ENCODE measurements around the gene ADARB2.

The ADARB2 gene

GRCh38 chr10:1401071-1401965, 336.0 kb downstream of the ADARB2 start:
- DNase-seq: peak; percentile 29

- peak; percentile 28 for DNase-seq
These were observed 336.9 kb downstream of the ADARB2 start for GRCh38 chr10:1400101-1401070.

- DNase-seq: no peak
These were observed 337.8 kb downstream of the ADARB2 start for GRCh38 chr10:1399431-1400100.

DNA sequence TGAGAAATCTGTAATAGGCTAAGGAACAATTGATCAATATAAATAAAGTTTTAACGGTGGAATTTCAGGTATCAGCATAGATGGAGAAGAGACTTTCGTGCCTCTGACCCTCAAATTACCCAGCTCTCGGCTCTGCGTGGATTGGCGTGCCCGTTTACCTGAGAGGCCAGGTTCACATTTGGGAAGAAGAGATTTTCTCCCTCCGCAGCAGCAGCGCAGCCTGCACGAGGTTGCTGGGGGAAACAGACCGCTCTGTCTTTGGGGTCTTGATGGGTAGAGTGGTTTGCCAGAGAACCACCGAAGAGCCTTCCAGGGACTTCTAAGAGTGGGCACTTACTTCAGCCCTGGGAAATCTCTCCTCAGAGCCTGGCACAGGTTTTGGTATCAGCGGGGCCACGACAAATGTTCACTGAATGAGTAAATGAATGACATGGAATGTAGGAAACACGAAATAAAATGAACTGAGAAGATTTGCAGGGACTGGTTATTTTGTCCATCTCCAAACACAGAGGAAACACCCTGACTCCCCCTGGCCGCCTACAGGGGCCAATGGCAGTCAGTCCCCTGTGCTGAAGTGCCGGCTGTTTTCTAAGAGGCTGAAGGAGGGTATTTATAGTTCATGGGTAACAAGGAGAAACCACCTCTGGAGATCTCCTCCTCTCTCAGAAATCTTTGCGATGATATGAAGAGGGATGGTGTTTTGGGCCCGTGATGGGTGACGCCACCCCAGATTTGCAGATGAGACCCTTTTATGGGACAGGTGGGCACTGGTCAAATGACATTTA, 338.5 kb downstream of the ADARB2 start:
- DNase-seq: peak; percentile 13

GRCh38 chr10:1398116-1398515, 339.2 kb downstream of the ADARB2 start:
- peak; percentile 22 for DNase-seq

DNA sequence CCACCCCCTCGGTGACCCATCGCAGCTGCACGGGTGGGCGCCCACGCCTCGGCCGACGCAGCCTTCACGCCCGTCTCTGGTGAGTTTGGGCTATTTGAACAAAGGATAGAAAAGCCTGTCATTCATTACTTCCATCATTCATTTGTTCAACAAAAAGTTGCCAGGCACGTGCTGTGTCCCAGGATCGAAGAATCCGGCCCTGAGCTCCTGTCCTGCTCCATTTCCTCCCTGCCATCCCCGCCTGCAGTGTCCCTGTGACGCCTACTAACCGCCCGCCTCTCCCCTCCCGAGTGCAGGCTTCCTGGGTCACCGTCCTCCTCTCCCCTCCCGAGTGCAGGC, 341.1 kb downstream of the ADARB2 start:
- peak; percentile 6 for DNase-seq

DNA sequence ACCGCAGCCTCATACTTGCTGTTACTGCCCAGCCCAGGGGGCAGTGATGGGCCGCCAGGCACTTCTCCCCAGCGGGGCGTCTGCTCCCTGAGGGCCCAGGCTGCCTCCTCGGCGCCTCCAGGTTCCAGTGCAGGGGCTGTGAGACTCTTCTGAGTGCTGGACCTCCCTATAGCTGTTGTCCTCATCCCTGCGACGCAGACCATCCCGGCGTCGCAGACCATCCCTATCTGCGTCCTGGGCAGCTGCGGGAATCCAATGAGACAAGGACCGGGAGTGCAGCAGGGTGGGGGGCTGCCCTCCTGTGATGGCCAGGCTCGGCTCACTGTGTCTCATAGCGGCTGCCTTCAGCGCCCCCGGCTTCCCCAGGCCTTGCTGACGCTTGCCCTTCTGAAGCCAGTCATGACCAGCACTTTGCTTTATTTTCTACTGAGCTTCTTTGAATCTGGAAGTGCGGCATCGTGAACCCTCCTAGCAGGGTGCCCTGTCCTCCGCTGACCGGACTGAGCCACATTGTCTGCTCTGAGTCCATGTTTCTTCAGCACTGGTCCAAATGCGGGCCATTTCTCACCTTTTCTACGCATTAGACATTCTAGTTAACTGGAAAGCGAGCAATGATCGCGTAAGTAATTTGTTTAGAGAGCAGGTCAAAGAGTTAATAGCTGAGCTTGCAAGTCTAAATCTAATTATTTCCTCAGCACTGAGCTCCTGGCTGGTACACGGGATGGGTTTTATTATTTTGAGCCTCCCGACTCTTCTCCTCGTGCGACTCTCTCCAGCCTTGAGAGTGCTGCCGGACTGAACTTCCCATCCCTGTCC, 341.6 kb downstream of the ADARB2 start:
- no peak for DNase-seq

- no peak for DNase-seq
These were observed 342.3 kb downstream of the ADARB2 start for GRCh38 chr10:1395025-1395480.

- DNase-seq: no peak
These were observed 343.0 kb downstream of the ADARB2 start for GRCh38 chr10:1394155-1394912.

DNA sequence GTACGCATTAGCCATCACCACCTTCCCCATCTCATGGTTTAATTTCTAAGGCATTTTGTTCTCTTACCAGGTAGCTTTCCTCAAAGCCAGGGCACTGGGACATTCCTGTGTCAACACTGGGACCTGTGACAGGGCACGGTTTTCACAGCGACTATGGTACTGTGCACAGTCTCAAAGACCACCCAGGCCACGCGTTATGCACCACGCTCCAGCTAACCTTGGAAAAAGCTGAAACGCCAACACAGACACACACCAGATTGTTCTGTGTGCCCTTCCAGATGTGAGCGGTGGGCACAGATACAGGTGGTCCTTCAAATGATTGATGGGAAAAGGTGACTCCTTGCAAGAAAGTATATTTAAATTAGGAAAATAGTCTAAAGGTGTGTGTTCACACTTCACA, 343.8 kb downstream of the ADARB2 start:
- peak; percentile 4 for DNase-seq

- DNase-seq: no peak
These were observed 345.2 kb downstream of the ADARB2 start for GRCh38 chr10:1392127-1392526.

- no peak for DNase-seq
These were observed 347.1 kb downstream of the ADARB2 start for GRCh38 chr10:1390200-1390599.

DNA sequence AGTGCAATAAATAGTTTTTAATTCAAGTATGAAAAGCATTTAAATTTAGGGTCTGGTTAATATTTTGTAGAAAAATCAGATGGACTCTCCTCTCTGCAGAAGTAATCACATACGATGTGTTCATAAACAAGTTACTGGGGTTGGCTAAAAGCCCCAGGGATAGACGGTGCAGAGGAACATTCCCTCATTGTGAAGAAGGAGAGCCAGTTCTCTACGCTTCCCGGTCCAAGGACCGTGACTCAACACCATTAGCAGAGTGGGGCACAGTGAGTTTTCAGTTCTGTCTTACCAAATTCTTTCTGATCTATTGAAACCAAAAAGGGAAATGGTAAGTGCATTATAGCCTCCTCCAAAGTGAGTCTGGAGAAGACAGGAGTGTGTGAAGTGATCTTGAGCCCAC, 353.3 kb downstream of the ADARB2 start:
- no peak for DNase-seq

DNA sequence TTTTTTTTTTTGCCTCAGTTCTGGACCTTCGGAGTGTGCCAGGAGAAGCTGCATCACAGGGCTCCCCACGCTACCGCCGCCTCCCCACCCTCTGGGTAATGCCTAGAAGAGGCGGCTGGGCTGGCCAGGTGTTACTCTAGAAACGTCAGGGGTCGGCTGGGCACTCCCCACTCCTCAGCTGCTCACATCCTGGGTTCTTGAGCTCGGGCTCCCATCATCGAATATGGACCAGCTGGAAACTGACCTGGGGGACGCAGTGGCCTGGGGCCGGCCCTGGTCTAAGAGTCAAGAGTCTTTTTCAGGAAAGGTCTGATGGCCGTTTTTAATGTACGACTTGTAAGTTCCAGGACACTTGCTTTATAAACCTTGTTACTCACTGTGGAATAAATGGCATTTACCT, 354.6 kb downstream of the ADARB2 start:
- peak; percentile 38 for DNase-seq

- peak; percentile 20 for DNase-seq
These were observed 356.0 kb downstream of the ADARB2 start for GRCh38 chr10:1381339-1381738.

DNA sequence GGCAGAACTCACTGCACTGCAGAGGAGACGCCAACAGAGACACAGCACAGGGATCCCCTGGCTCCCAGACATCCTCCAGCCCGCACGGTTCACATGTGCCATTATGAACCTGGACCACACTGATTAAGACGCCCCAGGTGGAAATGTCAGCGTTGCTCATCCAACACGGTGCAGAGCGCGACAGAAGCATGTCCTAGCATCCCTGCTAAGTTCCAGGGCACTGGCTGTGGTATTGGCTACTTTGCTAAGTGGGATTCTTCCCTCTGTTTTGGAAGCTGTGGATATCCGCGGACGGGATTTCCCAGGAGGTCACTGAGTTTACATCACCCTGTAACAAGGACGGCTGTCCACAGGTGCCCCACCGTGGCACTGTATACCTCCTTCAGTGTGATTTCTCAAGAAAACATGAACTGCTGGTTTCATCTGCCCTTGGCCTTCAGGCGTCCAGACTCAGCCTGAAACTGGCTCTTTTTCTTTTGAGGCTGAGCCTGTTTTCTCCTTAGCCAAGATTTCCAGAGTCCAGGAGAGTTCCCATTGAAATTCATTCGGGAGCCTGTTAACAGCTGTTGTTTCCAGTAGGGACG, 357.1 kb downstream of the ADARB2 start:
- DNase-seq: peak; percentile 33

GRCh38 chr10:1379601-1380000, 357.7 kb downstream of the ADARB2 start:
- DNase-seq: peak; percentile 7

- peak; percentile 12 for DNase-seq
These were observed 358.9 kb downstream of the ADARB2 start for GRCh38 chr10:1378473-1378872.

- DNase-seq: peak; percentile 22
These were observed 359.5 kb downstream of the ADARB2 start for GRCh38 chr10:1377740-1378397.

DNA sequence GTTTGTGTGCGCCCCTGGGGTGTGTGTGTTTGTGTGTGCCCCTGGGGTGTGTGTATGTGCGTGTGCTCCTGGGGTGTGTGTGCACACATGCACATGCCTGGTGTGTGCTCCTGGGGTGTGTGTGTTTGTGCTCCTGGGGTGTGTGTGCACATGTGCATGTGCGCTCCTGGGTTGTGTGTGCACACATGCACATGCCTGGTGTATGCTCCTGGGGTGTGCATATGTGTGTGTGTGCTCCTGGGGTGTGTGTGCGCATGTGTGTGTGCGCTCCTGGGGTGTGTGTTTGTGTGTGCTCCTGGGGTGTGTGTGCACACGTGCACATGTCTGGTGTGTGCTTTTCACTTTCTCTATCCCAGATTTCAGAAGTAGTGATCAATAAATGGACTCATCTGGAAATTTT, 360.1 kb downstream of the ADARB2 start:
- DNase-seq: peak; percentile 1
